ENCODE data around the gene PLAC1. TPM values are rescaled to one million over a fixed set of nuclear protein-coding genes. Genes with fewer than 3 reads are reported as not detected.

Gene PLAC1
- total and polyA plus RNA-seq, 2 of the 4 experiments (the other 2 are of a cell fraction), result 0.36 to 0.74 TPM

GRCh38 chrX:134632355-134632754 lies 25.9 kb downstream of the PLAC1 start:
- no peak overlapping the region for H3K4me2 ChIP-seq (ENCODE audit: low read depth, low read length)
- H3K9ac ChIP-seq (ENCODE audit: low read depth, low read length), result no peak overlapping the region; the same call in 1 of the 2 replicates
- peak overlapping the region; percentile 84 for H2BK20ac ChIP-seq (ENCODE audit: low read depth, low read length)
- H4K5ac ChIP-seq (ENCODE audit: low read depth, low read length), result peak overlapping the region; percentile 88
- dilution Hi-C loops (cut with HindIII; ENCODE audit: low sequenced_read_pairs, unreplicated experiment), result no loop called here
- H3K23ac ChIP-seq (ENCODE audit: low read depth, low read length), result peak overlapping the region; percentile 11; the same call in 1 of the 2 replicates
- peak overlapping the region; percentile 95 for H2BK15ac ChIP-seq (ENCODE audit: low read depth, low read length)
- intact Hi-C loops (cut with micrococcal nuclease), result no loop called here
- H2BK5ac ChIP-seq (ENCODE audit: low read depth, low read length, poor library complexity, severe bottlenecking), result peak overlapping the region; percentile 14
- 80% methylated on average over 2 of the region's 3 CpGs; no CpG with 5 or more reads in 1 of the 2 experiments for WGBS, 2 experiments (ENCODE audit: extremely low coverage in 2 of 2, insufficient read length in 1 of 2)
- H3K4ac ChIP-seq (ENCODE audit: low read depth, low read length), result peak overlapping the region; percentile 90
- H3K36me3 ChIP-seq (ENCODE audit: control insufficient read depth, insufficient read depth, low read length), result no peaks in the 10 kb centered on the region
- in situ Hi-C loops (cut with MboI; ENCODE audit: low sequenced_read_pairs), result no loop called here
- H3K27ac ChIP-seq (ENCODE audit: insufficient read depth, low read length), result peak overlapping the region; percentile 96; the same call in 1 of the 2 replicates
- no peak overlapping the region for H2AK9ac ChIP-seq (replicated peaks; ENCODE audit: low read depth, low read length, poor library complexity)
- CTCF ChIA-PET, result interaction anchor here (1.2 kb wide), 1 partner anchor 121 kb away, joined by 3 read pairs; no protein-coding TSS in a partner anchor
- peaks cover 21% of the 10 kb centered on the region for H3K9me1 ChIP-seq (ENCODE audit: insufficient read depth, low read length)
- H3K18ac ChIP-seq (ENCODE audit: low read depth, low read length), result peak overlapping the region; percentile 83
- DNase-seq, result no peak
- no peak for ATAC-seq (ENCODE audit: low read depth)
- no peaks in the 10 kb centered on the region for H4K20me1 ChIP-seq (ENCODE audit: insufficient read depth, low read length)
- peak overlapping the region; percentile 73 for H3K14ac ChIP-seq (replicated peaks; ENCODE audit: low read depth, low read length)
- no peak overlapping the region for H3K4me3 ChIP-seq (ENCODE audit: insufficient read depth, low read depth, low read length)
- peak overlapping the region; percentile 67 for H4K91ac ChIP-seq (ENCODE audit: insufficient read depth, low read depth, low read length)
- TF ChIP-seq MAFK (IDR thresholded peaks at IDR 0.05; ENCODE audit: low read depth, low read length) (no peak), NFE2L2 (IDR thresholded peaks at IDR 0.05; ENCODE audit: low read depth, low read length) (no peak), POLR2A (IDR thresholded peaks at IDR 0.05; ENCODE audit: low read depth, low read length) (no peak), ELK1 (IDR thresholded peaks at IDR 0.05; ENCODE audit: borderline replicate concordance, low read depth, low read length) (no peak), RFX5 (IDR thresholded peaks at IDR 0.05; ENCODE audit: low read depth, low read length) (no peak), FOS (IDR thresholded peaks at IDR 0.05; ENCODE audit: low read depth, low read length) (no peak), SMC3 (IDR thresholded peaks at IDR 0.05; ENCODE audit: low read depth, low read length) (no peak), CHD1 (IDR thresholded peaks at IDR 0.05; ENCODE audit: low read depth, low read length) (no peak), CEBPB (IDR thresholded peaks at IDR 0.05; ENCODE audit: low read depth, low read length) (no peak)
- POLR2A ChIA-PET (ENCODE audit: unreplicated experiment), result no interaction called here
- peak overlapping the region; percentile 83 for H2BK120ac ChIP-seq (ENCODE audit: low read depth, low read length)
- peaks cover 13% of the 10 kb centered on the region for H3K4me1 ChIP-seq (ENCODE audit: control insufficient read depth, insufficient read depth, low read length)
- peak overlapping the region; percentile 14 for H2AFZ ChIP-seq (replicated peaks; ENCODE audit: low read length, poor library complexity)
- no peaks in the 10 kb centered on the region for H3K9me3 ChIP-seq (ENCODE audit: control insufficient read depth, insufficient read depth, low read length)
- H4K8ac ChIP-seq (ENCODE audit: low read depth in 2 of 2, low read length in 2 of 2), result peak overlapping the region; percentile 51 to 68; a peak in 3 of 4 replicates
- H3K56ac ChIP-seq (ENCODE audit: extremely low read depth, insufficient read depth, low read length), result no peak overlapping the region
- BruUV-seq (replicated peaks), result no TSS peak
- peak overlapping the region; percentile 77 for H2AK5ac ChIP-seq (ENCODE audit: low read depth, low read length)
- H3K79me1 ChIP-seq (ENCODE audit: low read depth in 1 of 2, low read length in 2 of 2), result no peaks in the 10 kb centered on the region
- no peaks in the 10 kb centered on the region for H3K27me3 ChIP-seq (ENCODE audit: control insufficient read depth, insufficient read depth, low read length)

All from IMR-90 (cell line).